Epithelial cell of esophagus (primary cell): Measurements from ENCODE around the gene KCNQ4.

ENCODE experiments used
- DNase-seq: peaks from one replicate; pipeline ENCODE4 v3.0.0; 2010; ENCODE audit warnings: low read depth
- H3K4me3 ChIP-seq: 2 replicates; pipeline ENCODE4 v1.5.1; 2011; ENCODE audit warnings: mild to moderate bottlenecking, low read length, control low read depth
- CTCF ChIP-seq: IDR thresholded peaks from 2 replicates; pipeline ENCODE4 v1.5.1; 2011; ENCODE audit warnings: low read depth, mild to moderate bottlenecking, low read length, control low read depth, inconsistent platforms; ENCODE audit not compliant: insufficient read depth; ENCODE audit errors: missing control alignments

Gene KCNQ4

GRCh38 chr1:40789661-40790430 is 6.3 kb downstream of the KCNQ4 start:
- TF ChIP-seq CTCF, result no peak
- DNase-seq, result no peak

GRCh38 chr1:40792036-40792435 is 8.4 kb downstream of the KCNQ4 start:
- no peak for TF ChIP-seq CTCF
- no peak overlapping the region for H3K4me3 ChIP-seq
- no peak for DNase-seq

More at GRCh38 chr1:40789661-40790430, 6.3 kb downstream of the KCNQ4 start:
- no peak overlapping the region for H3K4me3 ChIP-seq

- TF ChIP-seq CTCF, result no peak
- DNase-seq, result no peak
- H3K4me3 ChIP-seq, result no peak overlapping the region
These were observed 10.0 kb downstream of the KCNQ4 start for GRCh38 chr1:40793617-40794016.

DNA sequence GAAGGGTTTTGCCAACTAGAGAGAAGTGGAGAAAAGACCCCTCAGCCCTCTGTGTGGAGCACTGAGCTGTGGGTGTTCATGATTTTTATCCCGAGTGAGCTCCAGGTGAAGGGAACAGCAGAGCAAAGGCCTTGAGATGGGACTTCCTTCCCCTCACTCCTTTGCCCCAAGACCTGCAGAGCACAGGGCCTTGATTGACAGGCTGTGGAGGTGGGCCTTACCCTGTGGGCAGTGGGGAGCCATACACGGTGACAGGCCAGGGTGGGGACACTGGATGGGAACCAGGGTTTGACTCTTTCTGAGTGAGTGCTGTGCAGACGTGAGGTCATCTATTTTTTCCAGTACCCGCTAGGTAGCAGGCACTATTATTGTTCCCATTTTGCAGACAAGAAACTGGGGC is 10.5 kb downstream of the KCNQ4 start:
- no peak for TF ChIP-seq CTCF
- DNase-seq, result no peak

GRCh38 chr1:40794974-40795715 is 11.6 kb downstream of the KCNQ4 start:
- DNase-seq, result no peak
- H3K4me3 ChIP-seq, result no peak overlapping the region
- TF ChIP-seq CTCF, result no peak

More for the DNA sequence above, 10.5 kb downstream of the KCNQ4 start:
- no peak overlapping the region for H3K4me3 ChIP-seq

DNA sequence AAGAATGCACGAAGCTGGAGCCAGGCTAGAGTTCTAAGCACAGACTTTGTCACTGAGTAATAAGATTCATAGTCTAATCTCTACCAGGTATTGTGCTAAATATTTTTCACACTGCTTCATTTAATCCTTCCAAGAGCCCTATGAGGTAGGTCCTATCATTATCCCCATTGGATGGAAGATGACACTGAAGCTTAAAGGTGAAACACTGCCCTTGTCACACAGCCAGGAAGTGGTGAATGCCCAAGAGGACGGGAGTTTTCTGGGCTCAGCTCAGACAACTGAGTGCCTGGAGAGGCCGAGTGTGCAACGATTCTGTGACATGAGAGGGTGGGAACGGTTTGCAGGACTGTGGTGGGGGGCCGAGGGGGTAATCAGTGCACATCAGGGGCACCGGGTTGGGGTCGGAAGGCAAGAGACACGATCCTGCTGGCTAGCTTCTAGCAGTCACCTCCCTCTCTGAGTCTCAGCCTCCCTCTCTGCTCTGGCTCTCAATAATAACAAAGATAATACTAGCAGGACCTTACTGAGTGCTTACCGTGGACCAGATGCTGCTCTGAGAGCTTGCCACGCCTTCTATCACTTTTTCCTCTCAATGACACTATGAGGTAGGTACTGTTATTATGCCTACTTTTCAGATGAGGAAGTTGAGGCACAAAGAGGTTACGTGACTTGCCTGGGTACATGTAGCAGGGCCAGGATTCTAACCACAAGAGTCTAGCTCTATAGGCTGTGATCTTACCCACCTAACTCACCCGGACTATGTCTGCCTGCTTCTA is 12.4 kb downstream of the KCNQ4 start:
- no peak overlapping the region for H3K4me3 ChIP-seq
- TF ChIP-seq CTCF, result no peak
- DNase-seq, result no peak
